Astrocyte of the spinal cord (primary cell): ENCODE data around the gene CHPF2.

ENCODE experiments used
- DNase-seq: peaks from one replicate; pipeline ENCODE4 v3.0.0; 2011; ENCODE audit warnings: low read depth, low spot score
- H3K4me3 ChIP-seq: 2 replicates; pipeline ENCODE4 v1.5.1; 2011; ENCODE audit warnings: low read depth, mild to moderate bottlenecking, low read length, moderate library complexity
- CTCF ChIP-seq: IDR thresholded peaks from 2 replicates; pipeline ENCODE4 v1.5.1; 2012; ENCODE audit warnings: low read depth, mild to moderate bottlenecking, low read length, inconsistent platforms
- in situ Hi-C: cut with HindIII; loops from 2 replicates; pipeline ENCODE4 v1.10.0; 2017; ENCODE audit warnings: low sequenced_read_pairs

Gene CHPF2

GRCh38 chr7:151197932-151198331, 34.4 kb upstream of the CHPF2 start:
- no peak for TF ChIP-seq CTCF
- no peak for DNase-seq
- in situ Hi-C loops, result no loop called here
- no peak overlapping the region for H3K4me3 ChIP-seq

GRCh38 chr7:151198945-151199848, 33.1 kb upstream of the CHPF2 start:
- H3K4me3 ChIP-seq, result no peak overlapping the region
- no peak for TF ChIP-seq CTCF
- DNase-seq, result no peak
- in situ Hi-C loops, result no loop called here

DNA sequence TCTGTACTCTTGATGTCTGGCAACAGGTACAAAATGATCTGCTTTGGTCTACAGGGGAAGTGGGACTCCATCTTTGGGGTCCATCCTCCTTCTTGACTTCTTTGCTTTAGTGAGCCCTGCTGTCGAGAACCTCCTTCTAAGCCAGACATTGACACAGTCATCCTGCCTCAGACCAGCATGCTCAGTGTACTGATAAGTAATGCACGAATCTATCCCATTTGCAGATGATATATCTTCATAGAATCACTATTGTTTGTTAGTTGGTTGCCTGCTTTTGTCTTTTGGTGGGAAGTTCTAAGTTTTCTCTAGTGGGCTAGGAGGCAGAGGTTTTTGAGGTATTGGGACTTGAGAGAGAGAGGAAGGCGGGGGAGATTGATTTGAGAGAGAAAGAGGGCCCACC, 30.9 kb upstream of the CHPF2 start:
- in situ Hi-C loops, result no loop called here

DNA sequence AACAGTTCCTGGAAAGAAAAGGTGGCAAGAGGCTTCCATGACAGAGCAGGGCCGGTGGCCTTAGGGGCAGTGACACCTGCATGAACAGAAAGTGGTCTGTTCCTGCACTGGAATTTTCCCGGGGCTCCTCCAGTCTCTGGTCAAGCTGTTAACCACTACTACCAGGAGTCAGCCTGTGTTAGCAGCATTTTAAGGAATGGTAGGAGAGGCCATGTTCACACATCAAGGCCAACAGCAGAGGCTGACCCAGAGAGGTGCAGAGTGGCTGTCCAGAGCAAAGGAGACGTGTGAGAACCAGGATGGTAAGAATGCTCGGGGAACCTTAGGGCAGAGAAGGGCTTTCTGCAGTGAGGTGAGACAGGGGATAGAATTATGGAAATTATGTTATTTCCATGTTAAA, 30.5 kb upstream of the CHPF2 start:
- no peak for DNase-seq
- in situ Hi-C loops, result no loop called here
- no peak for TF ChIP-seq CTCF
- H3K4me3 ChIP-seq, result no peak overlapping the region

More for the DNA sequence above, 30.9 kb upstream of the CHPF2 start:
- no peak for TF ChIP-seq CTCF
- H3K4me3 ChIP-seq, result no peak overlapping the region
- DNase-seq, result no peak

DNA sequence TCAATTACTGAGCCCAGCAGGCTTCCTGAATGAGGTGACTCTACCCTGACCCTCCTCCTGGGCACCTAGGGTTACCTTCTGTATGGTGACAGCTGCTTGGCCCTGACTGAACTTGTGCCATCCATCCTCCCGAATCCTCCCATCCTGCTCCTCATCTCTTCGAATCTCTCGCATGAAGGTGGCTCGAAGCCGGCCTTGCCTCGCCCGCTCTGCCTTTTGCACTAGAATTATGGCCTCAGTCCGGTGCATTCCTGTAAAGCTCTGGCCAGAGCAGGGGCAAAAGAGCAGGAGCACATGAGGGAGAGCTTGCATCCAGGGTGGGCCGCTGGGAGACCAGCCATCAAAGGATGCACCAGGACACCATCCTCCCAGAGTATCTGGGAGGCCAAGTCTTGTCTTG, 29.4 kb upstream of the CHPF2 start:
- TF ChIP-seq CTCF, result no peak
- H3K4me3 ChIP-seq, result no peak overlapping the region
- in situ Hi-C loops, result no loop called here
- DNase-seq, result no peak

DNA sequence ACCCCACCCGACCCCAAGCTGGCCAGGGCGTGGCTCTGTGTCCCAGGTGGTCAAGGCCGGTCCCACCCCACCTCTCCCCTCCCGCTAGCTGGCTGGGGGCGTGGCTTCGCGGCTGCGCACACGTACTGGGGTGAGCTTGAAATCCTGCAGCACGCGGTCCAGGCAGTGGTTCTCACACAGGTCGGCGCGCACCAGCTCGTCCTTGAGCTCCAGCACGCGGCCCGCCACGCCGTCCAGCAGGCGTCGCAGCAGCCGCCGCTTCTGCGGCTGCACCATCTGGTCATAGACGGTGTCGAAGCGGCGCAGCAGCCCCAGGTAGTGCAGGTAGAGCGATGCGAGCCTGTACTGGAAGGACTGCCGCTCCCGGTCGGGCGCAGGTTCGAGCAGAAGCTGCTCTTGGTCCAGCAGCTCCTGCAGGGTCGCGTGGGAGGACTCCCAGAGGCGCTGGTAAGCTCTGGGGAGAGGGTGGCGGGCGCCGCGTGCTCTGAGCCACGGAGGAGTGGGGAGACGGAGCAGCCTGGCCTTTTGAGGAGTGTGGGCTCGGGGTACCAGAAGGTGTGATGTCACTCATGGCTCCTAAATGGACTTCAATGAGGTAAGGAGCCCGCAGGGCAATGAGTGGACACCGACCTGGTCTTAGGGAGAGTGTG, 27.8 kb upstream of the CHPF2 start:
- in situ Hi-C loops, result no loop called here
- no peak overlapping the region for H3K4me3 ChIP-seq
- DNase-seq, result no peak
- no peak for TF ChIP-seq CTCF
